GM19240 (cell line): ENCODE data around the gene RAPGEF4.

ENCODE experiments used
- DNase-seq: peaks from one replicate; pipeline ENCODE4 v3.0.0; 2011; ENCODE audit warnings: low spot score; ENCODE audit not compliant: insufficient read length

Gene RAPGEF4

DNA sequence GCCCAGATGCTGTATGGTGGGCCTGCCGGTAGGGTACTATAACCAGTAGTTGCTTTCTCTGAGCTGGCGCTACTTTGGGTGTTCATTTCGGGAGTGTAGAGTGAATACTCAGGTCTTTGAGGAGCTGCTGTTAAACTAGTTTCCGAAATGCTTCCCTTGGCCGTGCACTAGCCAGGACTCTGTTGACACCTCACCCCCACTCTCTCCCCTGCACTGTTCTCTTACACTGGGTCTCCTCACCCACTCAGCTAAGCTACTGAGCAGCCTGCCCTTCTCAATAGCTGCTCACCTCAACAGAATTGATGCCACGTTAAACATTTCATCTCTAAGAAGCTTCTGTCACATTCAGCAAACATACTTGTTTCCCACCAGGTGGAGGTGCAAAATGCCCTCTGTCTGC lies 86.9 kb downstream of the RAPGEF4 start:
- DNase-seq, result no peak

DNA sequence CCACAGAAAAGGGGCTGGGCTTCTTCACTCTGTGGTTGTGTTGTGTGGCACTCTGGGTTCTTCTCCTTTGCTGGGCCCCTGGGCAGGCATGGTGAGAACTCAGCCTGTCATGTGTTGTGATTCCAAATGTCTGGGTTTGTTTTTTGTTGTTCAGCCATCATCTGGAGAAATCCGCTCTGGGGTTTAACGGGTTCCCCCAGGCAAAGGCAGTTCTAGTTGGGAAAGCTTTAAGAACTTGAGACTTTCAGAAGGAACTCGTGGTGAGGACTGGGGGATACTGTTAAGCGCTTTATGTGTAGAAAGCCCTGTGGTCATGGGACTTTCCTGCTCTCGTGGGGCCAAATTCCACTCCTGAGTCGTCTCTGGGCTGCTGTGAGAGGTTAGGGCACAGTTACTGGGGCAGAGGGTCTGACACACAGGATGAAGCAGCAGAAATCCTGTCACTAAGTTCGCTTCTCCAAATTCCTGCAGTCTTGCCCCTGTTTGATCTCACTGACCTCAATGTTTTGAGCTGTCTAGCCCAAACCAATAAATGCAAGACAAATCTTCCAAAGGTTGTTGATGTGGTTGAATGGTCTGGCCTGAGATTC lies 87.7 kb downstream of the RAPGEF4 start:
- DNase-seq, result no peak

DNA sequence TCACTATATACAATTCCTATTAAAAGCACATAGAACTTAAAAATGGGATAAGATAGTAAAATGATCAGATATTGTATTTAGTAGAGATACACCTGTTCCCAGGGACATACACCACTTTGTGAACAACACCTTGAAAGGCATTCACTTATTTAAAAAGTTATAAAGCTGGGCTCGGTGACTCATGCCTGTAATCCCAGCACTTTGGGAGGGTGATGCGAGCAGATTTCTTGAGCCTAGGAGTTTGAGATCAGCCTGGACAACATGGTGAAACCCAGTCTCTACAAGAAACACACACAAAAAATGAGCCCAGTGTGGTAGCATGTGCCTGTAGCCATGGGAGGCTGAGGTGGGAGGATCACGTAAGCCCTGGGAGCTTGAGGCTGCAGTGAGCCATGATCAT lies 90.9 kb downstream of the RAPGEF4 start:
- DNase-seq, result no peak

- no peak for DNase-seq
Observed at GRCh38 chr2:172829229-172829628, 93.6 kb downstream of the RAPGEF4 start.

GRCh38 chr2:172830482-172830881 lies 94.8 kb downstream of the RAPGEF4 start:
- no peak for DNase-seq

GRCh38 chr2:172833898-172834297 lies 98.3 kb downstream of the RAPGEF4 start:
- DNase-seq, result no peak

DNA sequence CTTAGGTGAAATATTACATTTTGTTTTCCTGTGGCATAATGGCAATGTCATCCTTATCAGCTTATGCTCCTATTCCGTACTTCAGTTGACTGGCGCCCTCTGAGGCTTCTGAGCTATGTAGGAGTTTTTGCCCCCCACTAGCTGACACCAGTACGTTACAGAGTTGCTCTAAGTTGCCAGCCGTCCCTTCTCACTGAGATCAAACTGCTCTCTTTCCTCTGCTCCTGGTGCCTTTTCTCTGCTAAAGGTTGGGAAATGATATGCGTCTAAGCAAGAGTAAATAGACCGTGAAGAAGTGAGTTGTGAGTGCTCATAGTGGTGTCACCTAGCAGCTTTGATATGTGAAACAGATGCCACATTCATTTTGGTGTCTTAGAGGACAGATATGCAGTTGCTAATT lies 99.2 kb downstream of the RAPGEF4 start:
- no peak for DNase-seq

GRCh38 chr2:172836347-172836821 lies 100.7 kb downstream of the RAPGEF4 start:
- no peak for DNase-seq

- DNase-seq, result no peak
Observed at GRCh38 chr2:172836827-172837226, 101.2 kb downstream of the RAPGEF4 start.

GRCh38 chr2:172839446-172839845 lies 103.8 kb downstream of the RAPGEF4 start:
- DNase-seq, result no peak

- no peak for DNase-seq
Observed at GRCh38 chr2:172842511-172843265, 107.0 kb downstream of the RAPGEF4 start.

DNA sequence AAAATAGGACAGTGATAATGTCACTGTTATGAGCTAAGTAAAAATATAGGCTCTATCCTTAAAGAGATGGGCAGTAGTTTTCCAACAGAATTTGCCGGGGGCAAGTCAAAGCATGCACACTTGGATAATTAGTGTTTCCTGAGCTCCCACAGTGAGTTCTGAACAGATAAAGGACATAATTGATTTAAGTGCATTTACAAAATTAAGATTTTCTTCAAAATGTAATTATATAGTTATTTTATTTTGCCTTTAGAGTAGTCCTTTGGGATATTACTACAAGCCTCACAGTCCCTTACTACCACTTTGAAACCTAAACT lies 107.6 kb downstream of the RAPGEF4 start:
- DNase-seq, result no peak

- DNase-seq, result no peak
Observed at GRCh38 chr2:172843902-172844715, 108.5 kb downstream of the RAPGEF4 start.

DNA sequence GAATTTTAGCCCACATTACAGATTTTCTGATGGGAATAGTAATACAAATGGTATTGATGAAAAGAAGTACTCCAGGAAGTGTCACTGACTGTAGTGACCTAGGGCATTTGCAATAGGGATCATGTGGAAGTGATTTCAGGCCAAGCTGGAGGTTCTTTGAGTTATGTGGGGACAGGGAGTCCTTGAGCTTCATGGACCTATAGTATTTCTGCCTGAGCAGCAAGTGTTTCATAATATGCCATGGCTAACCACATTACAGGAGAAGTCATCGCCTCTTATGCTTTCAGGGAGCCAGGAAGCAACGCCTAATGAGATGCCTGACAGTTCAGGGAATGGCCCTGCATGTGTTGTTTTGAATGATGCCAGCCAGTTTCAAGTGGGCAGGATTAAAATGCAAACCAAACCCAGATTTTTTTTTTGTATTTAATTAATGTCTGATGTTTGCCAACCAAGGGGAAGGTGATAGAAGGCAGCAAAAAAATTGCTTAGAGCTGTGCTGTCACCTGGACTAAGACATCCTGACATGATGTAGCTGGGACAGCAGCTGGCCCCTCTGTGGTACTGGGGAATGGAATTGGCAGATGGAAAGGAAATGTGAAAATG lies 109.5 kb downstream of the RAPGEF4 start:
- no peak for DNase-seq

DNA sequence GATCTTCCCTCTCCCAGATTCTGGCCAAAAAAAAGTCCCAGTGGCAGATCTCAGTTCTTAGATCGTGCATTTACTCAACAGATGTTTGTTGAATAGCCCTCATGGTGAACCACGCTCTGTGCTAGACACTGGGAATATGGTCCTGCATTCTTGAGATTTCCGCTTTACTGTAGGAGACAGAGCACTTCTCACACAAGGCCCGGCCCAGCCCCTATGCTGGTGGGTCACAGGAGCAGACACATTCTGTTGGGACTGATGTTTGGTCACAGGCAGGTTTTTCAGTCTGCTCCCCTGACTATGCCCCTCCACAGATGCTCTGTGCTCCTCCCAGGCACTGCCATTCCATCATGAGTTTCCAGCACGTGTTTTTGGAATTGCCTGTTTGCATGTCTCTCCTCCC lies 110.9 kb downstream of the RAPGEF4 start:
- no peak for DNase-seq

- DNase-seq, result no peak
Observed at GRCh38 chr2:172847188-172847587, 111.5 kb downstream of the RAPGEF4 start.

DNA sequence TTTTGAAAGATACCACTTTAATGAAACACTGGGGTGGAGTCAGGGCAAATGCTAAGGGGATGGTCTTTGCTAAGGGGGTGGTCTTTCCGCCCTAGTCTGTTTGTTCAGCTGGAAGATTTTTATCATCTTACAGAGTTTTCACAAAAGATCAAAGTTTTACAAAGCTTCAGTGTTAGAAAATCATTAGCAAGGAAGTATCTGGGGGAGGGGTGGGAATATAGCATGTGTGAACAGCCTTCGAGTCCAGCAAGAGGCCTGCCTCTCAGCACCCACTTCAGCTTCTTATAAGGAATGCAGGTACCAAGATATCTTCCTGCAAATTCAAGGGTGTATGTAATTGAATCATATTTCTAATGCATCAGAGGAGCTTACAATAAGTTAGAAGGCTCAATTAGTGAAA lies 112.9 kb downstream of the RAPGEF4 start:
- DNase-seq, result no peak

DNA sequence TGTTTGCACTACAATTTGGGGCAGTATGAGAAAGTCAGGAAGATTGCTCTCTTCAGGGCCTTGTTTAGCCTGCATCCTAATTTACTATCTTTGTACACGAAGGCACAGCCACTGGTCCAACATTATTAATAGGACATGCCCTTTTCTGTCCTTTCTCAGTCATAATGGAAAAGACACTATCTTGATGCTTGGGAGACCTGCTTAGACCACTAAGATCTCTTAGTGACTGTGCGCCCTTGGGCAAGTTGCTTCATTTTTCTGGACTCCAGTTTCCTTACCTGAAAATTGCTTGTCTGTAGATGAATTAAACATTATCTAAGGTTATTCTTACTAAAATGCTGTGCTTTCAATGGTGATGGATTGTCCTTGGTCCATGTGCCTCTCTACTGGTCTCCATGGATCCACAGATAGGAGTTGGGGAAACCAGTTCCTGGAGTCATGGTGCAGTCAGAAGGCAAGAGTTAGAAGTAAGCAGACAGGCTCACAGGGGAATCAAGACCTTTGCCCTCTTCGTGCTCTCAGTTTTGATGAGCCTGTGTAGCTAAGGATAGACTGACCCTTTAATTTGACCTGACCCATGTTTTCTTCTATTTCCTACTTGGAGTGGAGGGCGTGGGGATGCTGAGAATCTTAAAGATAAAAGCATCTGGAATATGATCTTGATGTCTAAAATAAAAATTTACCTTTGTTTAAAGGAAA lies 114.0 kb downstream of the RAPGEF4 start:
- no peak for DNase-seq

DNA sequence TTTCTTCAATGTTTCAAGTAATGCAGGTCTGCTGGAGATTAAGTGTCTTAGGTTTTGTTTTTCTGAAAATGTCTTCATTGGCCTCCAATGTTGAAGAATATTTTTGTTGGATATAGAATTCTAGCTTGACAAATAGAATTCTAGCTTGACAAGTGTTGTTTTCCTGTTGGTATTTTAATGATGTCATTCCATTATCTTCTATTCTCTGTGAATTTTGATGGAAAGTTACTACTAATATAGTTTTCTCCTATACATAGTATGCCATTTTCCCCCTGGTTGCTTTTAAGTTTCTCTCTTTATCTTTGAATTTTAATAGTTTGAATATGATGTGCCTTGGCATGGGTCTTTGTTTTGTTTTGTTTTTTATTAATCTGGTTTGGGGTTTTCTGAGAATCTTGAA lies 119.9 kb downstream of the RAPGEF4 start:
- DNase-seq, result no peak

DNA sequence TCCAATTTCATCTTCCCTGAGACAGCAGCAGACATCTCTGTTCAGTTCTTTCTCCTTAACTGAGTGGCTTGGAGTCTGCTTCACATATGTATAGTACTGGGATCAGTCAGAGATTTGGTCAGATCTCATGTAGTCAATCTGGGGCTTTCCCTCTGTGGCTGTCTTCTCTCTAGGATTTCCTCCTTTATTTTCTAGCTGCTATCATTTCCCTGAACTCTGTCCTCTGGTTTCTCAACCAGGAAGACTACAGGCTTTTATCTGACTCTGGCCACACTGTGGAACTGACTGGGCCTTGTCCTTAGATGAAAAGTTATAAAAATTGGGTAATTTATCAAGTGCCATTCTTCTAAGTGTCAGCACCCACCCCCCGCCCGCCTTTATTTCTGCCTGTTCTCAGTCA lies 121.0 kb downstream of the RAPGEF4 start:
- DNase-seq, result no peak

GRCh38 chr2:172858473-172858745 lies 122.8 kb downstream of the RAPGEF4 start:
- DNase-seq, result no peak
